Activated T-helper 1 cell treated with anti-CD3 and anti-CD28 coated beads, Interleukin-12 subunit alpha, Interleukin-12 subunit beta, Interleukin-2, Interleukin-4 antibody, amounts not matched to agents 30 ng/mL and 10 ng/mL and 1 ng/mL, durations not matched to agents 14 hours and 24 hours and 36 hours (primary cell): Measurements from ENCODE around the gene NBEAL2. TPM values are rescaled to one million over a fixed set of nuclear protein-coding genes. Genes with fewer than 3 reads are reported as not detected.

Experiments
- DNase-seq: peaks from one replicate; pipeline ENCODE4 v3.0.0; 2021; ENCODE audit warnings: low spot score
- H3K27ac Mint-ChIP-seq: one replicate; pipeline ENCODE4 v1.8.0; 2021; ENCODE audit warnings: mild to moderate bottlenecking, mixed read lengths
- H3K27me3 Mint-ChIP-seq: one replicate; pipeline ENCODE4 v1.8.0; 2022; ENCODE audit warnings: mild to moderate bottlenecking, moderate library complexity, mixed read lengths; ENCODE audit not compliant: insufficient read depth
- H3K36me3 Mint-ChIP-seq: one replicate; pipeline ENCODE4 v1.8.0; 2021; ENCODE audit warnings: low read depth, mixed read lengths
- H3K4me1 Mint-ChIP-seq: one replicate; pipeline ENCODE4 v1.8.0; 2021; ENCODE audit warnings: low read depth, mixed read lengths
- H3K4me3 Mint-ChIP-seq: one replicate; pipeline ENCODE4 v1.8.0; 2021; ENCODE audit warnings: mild to moderate bottlenecking, moderate library complexity, mixed read lengths
- H3K9me3 Mint-ChIP-seq: one replicate; pipeline ENCODE4 v1.8.0; 2021; ENCODE audit warnings: mixed read lengths
- intact Hi-C: fragments of 100-400 bp; cut with micrococcal nuclease; formaldehyde crosslinking; loops from one replicate; pipeline ENCODE4 v1.15.1; 2024
- total RNA-seq: library from RNA; stranded (reverse); gene quantifications from 2 replicates; pipeline ENCODE4 v1.2.3, GENCODE V29; 2022

Gene NBEAL2
- total RNA-seq, 1 donor from 2014 or later = 118 TPM

DNA sequence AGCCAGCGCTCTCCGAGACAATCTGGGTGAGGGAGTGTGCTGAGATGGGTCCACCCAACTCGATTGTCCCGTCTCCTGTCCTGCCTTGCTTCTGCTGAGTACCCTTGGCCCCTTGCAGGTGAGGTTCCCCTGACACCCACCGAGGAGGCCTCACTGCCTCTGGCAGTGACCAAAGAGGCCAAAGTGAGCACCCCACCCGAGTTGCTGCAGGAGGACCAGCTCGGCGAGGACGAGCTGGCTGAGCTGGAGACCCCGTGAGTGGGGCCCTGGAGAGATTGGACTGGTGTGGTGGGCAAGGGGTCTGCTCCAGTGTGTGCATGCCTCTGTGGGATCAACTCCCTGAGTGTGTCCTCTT, 23.6 kb downstream of the NBEAL2 start:
- H3K4me1 Mint-ChIP-seq = peaks cover 7% of the 10 kb centered on the region
- intact Hi-C loops = no loop called here
- no peak for DNase-seq

DNA sequence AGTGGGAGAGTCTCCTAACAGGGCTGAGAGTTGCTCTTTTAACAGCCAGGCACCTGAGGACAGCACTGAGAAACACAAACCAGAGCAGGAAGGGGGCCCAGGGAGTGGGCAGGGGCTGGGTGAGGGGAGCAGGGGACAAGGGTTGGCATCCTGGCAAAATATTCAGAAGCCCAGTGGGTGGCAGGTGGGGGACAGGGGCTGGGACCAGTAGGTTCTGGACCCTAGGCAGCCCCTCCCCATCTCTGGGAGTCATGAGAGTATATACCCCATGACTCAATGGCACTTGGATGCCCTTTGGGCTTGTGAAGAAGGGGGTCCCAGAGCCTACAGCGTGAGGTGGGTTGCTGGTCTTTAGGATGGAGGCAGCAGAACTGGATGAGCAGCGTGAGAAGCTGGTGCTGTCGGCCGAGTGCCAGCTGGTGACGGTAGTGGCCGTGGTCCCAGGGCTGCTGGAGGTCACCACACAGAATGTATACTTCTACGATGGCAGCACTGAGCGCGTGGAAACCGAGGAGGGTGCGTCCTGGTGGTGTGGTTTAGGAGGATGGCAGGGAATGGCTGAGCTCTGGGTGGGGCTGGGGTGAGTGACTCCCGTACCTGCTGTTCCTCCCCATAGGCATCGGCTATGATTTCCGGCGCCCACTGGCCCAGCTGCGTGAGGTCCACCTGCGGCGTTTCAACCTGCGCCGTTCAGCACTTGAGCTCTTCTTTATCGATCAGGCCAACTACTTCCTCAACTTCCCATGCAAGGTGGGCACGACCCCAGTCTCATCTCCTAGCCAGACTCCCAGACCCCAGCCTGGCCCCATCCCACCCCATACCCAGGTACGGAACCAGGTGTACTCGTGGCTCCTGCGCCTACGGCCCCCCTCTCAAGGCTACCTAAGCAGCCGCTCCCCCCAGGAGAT, 24.2 kb downstream of the NBEAL2 start:
- H3K9me3 Mint-ChIP-seq = no peaks in the 10 kb centered on the region
- peaks cover 13% of the 10 kb centered on the region for H3K36me3 Mint-ChIP-seq
- DNase-seq = no peak
- H3K27ac Mint-ChIP-seq = no peak overlapping the region
- H3K4me3 Mint-ChIP-seq = no peak overlapping the region
- no peaks in the 10 kb centered on the region for H3K4me1 Mint-ChIP-seq
- no peaks in the 10 kb centered on the region for H3K27me3 Mint-ChIP-seq
- intact Hi-C loops = no loop called here

More for the DNA sequence above, 23.6 kb downstream of the NBEAL2 start:
- no peaks in the 10 kb centered on the region for H3K27me3 Mint-ChIP-seq
- no peaks in the 10 kb centered on the region for H3K9me3 Mint-ChIP-seq
- peaks cover 16% of the 10 kb centered on the region for H3K36me3 Mint-ChIP-seq
- no peak overlapping the region for H3K27ac Mint-ChIP-seq
- no peak overlapping the region for H3K4me3 Mint-ChIP-seq

DNA sequence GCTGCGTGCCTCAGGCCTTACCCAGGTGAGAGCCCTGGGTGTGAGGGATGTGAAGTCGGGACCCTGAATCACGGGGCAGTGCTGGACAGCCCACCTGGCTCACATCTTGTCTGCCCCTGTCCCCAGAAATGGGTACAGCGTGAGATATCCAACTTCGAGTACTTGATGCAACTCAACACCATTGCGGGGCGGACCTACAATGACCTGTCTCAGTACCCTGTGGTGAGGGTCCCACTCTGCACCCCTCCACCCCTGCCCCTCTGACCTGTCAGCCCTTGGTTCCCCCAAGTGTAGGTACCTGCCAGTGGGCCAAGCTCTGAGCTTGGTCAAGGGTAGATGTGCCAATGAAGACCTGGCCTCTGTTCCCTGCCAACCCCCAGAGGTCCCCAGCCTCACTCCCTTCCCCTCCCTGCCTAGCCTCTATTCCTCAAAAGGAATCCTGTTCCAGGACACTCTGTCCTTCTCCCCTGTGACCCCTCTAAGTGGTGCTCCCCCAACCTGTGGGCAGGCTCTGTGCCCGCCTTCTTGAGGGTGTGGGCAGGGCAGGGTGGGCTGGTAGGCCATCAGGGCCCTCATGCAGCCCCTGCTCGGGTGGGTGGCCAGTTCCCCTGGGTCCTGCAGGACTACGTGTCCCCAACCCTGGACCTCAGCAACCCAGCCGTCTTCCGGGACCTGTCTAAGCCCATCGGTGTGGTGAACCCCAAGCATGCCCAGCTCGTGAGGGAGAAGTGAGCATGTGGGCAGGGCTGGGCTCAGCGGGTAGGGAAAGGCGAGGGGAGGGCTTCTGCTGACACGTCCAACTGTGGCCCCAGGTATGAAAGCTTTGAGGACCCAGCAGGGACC, 25.1 kb downstream of the NBEAL2 start:
- Mint-ChIP-seq H3K4me3 (no peak overlapping the region), H3K27ac (no peak overlapping the region), H3K27me3 (no peaks in the 10 kb centered on the region), H3K36me3 (peaks cover 13% of the 10 kb centered on the region), H3K9me3 (no peaks in the 10 kb centered on the region), H3K4me1 (no peaks in the 10 kb centered on the region)
- no peak for DNase-seq
- intact Hi-C loops = no loop called here

DNA sequence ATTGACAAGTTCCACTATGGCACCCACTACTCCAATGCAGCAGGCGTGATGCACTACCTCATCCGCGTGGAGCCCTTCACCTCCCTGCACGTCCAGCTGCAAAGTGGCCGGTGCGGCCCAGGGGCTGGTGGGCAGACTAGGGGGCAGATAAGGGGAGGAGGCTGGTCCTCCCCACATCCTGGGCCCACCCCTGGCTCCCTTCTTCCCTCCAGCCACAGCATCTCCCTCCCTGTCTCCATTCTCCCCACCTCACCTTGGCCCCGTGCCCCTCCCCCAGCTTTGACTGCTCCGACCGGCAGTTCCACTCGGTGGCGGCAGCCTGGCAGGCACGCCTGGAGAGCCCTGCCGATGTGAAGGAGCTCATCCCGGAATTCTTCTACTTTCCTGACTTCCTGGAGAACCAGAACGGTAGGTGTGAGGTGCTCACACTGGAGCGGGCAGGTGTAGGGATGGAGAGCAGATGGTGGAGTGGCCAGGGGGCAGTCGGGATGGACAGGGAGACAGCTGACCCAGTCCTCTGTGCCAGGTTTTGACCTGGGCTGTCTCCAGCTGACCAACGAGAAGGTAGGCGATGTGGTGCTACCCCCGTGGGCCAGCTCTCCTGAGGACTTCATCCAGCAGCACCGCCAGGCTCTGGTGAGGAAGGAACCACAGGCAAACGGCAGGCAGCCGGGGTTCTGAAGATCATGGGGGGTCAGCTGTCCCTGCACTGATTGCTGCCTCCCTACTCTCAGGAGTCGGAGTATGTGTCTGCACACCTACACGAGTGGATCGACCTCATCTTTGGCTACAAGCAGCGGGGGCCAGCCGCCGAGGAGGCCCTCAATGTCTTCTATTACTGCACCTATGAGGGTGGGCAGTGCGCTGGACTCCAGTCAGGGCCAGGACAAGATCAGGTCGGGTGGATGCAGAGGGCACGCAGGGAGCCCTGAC, 26.0 kb downstream of the NBEAL2 start:
- H3K27ac Mint-ChIP-seq = no peak overlapping the region
- no peaks in the 10 kb centered on the region for H3K27me3 Mint-ChIP-seq
- no peaks in the 10 kb centered on the region for H3K4me1 Mint-ChIP-seq
- H3K4me3 Mint-ChIP-seq = no peak overlapping the region
- DNase-seq = no peak
- peaks cover 8% of the 10 kb centered on the region for H3K36me3 Mint-ChIP-seq
- intact Hi-C loops = no loop called here
- no peaks in the 10 kb centered on the region for H3K9me3 Mint-ChIP-seq

DNA sequence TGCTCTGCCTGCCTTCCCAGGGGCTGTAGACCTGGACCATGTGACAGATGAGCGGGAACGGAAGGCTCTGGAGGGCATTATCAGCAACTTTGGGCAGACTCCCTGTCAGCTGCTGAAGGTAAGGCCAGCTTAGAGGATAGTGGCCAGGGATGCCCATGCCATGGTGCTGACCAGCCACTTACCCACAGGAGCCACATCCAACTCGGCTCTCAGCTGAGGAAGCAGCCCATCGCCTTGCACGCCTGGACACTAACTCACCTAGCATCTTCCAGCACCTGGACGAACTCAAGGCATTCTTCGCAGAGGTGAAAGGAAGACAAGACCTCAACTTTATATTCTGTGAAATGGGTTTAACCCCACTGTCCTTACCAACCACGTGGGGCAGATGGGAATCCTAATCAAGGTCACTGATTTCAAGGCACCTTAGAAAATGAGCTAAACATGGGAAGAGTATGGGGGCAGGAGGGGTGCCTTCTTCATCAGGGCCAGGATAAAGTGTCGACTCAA, 26.7 kb downstream of the NBEAL2 start:
- H3K27me3 Mint-ChIP-seq = no peaks in the 10 kb centered on the region
- no peak for DNase-seq

DNA sequence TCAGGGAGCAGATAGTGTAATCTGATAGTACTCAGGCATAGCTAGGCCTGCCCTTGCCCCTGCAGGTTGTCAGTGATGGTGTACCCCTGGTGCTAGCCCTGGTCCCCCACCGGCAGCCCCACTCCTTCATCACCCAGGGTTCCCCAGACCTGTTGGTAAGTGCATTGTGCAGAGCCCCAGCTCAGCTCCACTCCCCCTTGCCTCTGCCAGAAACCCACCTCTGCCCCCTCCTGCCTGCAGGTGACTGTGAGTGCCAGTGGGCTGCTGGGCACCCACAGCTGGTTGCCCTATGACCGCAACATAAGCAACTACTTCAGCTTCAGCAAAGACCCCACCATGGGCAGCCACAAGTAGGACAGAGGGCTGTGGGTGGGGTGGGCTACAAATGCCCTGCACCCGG, 27.5 kb downstream of the NBEAL2 start:
- intact Hi-C loops = no loop called here
- Mint-ChIP-seq H3K27ac (no peak overlapping the region), H3K9me3 (no peaks in the 10 kb centered on the region), H3K4me1 (peaks cover 9% of the 10 kb centered on the region), H3K4me3 (no peak overlapping the region), H3K36me3 (peaks cover 10% of the 10 kb centered on the region), H3K27me3 (no peaks in the 10 kb centered on the region)
- no peak for DNase-seq

More for the DNA sequence above, 26.7 kb downstream of the NBEAL2 start:
- Mint-ChIP-seq H3K27ac (no peak overlapping the region), H3K4me3 (no peak overlapping the region), H3K4me1 (peaks cover 1% of the 10 kb centered on the region), H3K36me3 (peaks cover 10% of the 10 kb centered on the region), H3K9me3 (no peaks in the 10 kb centered on the region)
- intact Hi-C loops = no loop called here

DNA sequence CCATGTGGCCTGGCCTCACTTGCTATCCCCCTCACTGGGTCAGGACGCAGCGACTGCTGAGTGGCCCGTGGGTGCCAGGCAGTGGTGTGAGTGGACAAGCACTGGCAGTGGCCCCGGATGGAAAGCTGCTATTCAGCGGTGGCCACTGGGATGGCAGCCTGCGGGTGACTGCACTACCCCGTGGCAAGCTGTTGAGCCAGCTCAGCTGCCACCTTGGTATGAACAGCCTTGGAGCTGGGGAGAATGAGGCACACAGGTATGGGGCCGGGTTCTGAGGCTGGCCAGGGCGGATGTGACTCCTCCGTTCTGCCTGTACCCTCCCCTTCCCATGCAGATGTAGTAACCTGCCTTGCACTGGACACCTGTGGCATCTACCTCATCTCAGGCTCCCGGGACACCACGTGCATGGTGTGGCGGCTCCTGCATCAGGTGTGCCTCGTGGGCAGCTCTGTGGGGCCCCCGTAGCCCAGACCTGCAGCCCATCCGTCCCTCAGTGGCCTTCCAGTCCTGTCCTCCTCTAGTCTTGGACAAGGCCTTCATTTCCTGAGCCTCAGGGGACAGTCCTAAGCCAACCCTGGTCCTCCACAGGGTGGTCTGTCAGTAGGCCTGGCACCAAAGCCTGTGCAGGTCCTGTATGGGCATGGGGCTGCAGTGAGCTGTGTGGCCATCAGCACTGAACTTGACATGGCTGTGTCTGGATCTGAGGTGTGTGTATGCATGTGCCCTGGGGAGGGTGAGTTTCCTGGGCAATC, 28.2 kb downstream of the NBEAL2 start:
- intact Hi-C loops = loop anchor here (2.0 kb wide), 1 partner anchor 31 kb away; the partner anchor contains the start of gene CCDC12
- Mint-ChIP-seq H3K27me3 (no peaks in the 10 kb centered on the region), H3K36me3 (peaks cover 9% of the 10 kb centered on the region), H3K9me3 (no peaks in the 10 kb centered on the region), H3K4me1 (peaks cover 10% of the 10 kb centered on the region), H3K27ac (no peak overlapping the region), H3K4me3 (no peak overlapping the region)
- no peak for DNase-seq

DNA sequence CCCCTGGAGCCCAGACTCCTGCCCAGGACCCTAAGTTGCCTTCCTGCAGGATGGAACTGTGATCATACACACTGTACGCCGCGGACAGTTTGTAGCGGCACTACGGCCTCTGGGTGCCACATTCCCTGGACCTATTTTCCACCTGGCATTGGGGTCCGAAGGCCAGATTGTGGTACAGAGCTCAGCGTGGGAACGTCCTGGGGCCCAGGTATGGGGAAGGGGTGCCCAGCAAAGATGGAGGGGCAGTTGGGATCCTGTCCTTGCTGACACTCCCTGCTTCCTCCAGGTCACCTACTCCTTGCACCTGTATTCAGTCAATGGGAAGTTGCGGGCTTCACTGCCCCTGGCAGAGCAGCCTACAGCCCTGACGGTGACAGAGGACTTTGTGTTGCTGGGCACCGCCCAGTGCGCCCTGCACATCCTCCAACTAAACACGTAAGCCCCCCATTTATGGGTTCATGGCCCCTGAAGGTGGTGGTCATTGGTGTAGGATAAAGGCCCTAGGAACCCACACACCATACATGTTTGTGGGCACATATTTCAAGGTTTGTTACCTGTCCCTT, 28.8 kb downstream of the NBEAL2 start:
- no peak overlapping the region for H3K27ac Mint-ChIP-seq
- no peaks in the 10 kb centered on the region for H3K9me3 Mint-ChIP-seq
- intact Hi-C loops = loop anchor here (2.0 kb wide), 1 partner anchor 32 kb away; the partner anchor contains the start of gene CCDC12
- H3K27me3 Mint-ChIP-seq = no peaks in the 10 kb centered on the region
- peaks cover 9% of the 10 kb centered on the region for H3K36me3 Mint-ChIP-seq
- DNase-seq = no peak
- peaks cover 10% of the 10 kb centered on the region for H3K4me1 Mint-ChIP-seq
- H3K4me3 Mint-ChIP-seq = no peak overlapping the region

DNA sequence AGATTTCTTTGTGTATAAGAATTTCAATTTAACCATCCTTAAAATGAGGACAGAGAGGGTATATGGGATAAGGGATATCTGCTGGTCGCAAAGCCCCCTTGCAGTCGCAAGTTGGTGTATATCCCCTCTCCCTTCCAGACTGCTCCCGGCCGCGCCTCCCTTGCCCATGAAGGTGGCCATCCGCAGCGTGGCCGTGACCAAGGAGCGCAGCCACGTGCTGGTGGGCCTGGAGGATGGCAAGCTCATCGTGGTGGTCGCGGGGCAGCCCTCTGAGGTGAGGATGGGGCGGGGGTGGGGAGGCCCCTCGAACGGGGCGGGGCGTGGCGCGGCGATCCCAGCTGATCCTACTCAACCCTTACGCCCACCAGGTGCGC, 29.4 kb downstream of the NBEAL2 start:
- intact Hi-C loops = loop anchor here (1.0 to 2.0 kb wide), 2 partner anchors 8 to 32 kb away; partner anchors contain the start of gene CCDC12
- Mint-ChIP-seq H3K4me1 (peaks cover 10% of the 10 kb centered on the region), H3K27me3 (no peaks in the 10 kb centered on the region), H3K4me3 (no peak overlapping the region), H3K36me3 (peaks cover 13% of the 10 kb centered on the region), H3K9me3 (no peaks in the 10 kb centered on the region), H3K27ac (no peak overlapping the region)
- no peak for DNase-seq

DNA sequence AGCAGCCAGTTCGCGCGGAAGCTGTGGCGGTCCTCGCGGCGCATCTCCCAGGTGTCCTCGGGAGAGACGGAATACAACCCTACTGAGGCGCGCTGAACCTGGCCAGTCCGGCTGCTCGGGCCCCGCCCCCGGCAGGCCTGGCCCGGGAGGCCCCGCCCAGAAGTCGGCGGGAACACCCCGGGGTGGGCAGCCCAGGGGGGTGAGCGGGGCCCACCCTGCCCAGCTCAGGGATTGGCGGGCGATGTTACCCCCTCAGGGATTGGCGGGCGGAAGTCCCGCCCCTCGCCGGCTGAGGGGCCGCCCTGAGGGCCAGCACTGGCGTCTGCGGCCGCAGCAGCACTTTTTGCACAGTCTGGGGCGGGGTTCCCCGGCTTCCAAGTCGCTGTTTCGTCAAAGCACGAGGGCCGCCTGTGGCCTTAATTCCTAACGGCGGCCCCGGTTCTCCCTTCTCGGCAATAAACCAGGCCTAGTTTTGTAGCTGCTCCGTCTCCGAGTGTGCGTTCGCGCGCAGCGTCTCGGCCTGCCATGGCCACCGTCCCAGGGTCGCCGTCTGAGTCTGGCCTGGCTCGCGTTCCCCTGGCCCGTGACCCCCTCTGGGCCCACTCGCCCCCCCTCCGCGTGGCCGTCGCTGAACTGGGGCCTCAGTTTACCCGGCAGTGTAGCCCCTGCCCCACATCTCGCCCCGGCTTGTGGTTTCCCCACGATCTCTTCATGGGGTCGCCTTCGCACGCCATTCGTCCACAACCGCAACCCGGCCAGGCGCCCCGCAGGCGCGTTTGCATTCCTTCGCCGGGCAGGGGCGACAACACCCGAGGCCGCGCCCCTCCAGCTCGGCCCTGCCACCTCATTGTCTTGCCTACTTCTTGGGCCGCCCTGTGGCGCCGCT, 30.0 kb downstream of the NBEAL2 start:
- H3K27ac Mint-ChIP-seq = peak overlapping the region; percentile 29
- H3K36me3 Mint-ChIP-seq = peaks cover 12% of the 10 kb centered on the region
- peak; percentile 47 for DNase-seq
- H3K4me3 Mint-ChIP-seq = no peak overlapping the region
- no peaks in the 10 kb centered on the region for H3K27me3 Mint-ChIP-seq
- no peaks in the 10 kb centered on the region for H3K9me3 Mint-ChIP-seq
- intact Hi-C loops = loop anchor here (1.0 to 2.0 kb wide), 2 partner anchors 8 to 33 kb away; partner anchors contain the start of gene CCDC12
- peaks cover 14% of the 10 kb centered on the region for H3K4me1 Mint-ChIP-seq
